ENCODE results near the gene RNU5D-1.

RNU5D-1 gene

DNA sequence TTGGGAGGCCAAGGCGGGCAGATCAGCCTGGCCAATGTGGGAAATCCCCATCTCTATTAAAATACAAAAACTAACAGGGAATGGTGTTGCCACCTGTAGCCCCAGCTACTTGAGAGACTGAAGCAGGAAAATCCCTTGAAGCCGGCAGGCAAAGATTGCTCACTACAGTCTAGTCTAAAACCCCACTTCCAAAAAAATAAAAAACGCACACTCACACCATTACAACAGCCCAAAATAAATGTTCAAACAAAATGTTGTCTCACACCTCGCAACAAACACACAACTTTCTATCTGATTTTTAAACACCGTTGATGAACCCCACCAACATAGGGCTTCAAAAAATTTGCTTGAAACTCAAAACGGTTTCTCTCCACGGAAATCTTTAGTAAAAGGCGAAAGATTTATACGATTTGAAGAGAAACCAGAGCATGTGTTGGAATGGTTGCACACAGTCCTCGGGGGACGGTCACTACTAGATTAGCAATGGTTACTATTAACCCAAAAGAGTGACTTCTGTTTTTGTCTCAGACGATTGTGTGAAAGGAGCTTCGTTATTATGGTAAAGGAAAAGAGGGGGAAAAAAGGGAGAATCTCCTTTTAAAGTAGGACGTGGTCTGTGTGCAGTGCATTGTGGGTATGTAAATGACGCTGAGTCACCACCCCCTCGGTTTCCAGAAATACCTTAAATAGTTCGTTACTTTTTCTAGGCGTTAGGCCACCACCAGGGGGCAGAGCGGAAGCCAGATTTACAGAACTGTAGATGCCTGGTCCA is at the start of gene RNU5D-1:
Gene RNU5D-1 (minus strand): TSS at position 430 of the 772 bp plus-strand sequence.
- H3K27ac ChIP-seq, result peak within 1 kb of the TSS; percentile 64
- TF ChIP-seq, protein P1, sequence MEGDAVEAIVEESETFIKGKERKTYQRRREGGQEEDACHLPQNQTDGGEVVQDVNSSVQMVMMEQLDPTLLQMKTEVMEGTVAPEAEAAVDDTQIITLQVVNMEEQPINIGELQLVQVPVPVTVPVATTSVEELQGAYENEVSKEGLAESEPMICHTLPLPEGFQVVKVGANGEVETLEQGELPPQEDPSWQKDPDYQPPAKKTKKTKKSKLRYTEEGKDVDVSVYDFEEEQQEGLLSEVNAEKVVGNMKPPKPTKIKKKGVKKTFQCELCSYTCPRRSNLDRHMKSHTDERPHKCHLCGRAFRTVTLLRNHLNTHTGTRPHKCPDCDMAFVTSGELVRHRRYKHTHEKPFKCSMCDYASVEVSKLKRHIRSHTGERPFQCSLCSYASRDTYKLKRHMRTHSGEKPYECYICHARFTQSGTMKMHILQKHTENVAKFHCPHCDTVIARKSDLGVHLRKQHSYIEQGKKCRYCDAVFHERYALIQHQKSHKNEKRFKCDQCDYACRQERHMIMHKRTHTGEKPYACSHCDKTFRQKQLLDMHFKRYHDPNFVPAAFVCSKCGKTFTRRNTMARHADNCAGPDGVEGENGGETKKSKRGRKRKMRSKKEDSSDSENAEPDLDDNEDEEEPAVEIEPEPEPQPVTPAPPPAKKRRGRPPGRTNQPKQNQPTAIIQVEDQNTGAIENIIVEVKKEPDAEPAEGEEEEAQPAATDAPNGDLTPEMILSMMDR (conservative IDR thresholded peaks at IDR 0.05), result peak; percentile 97
- no peak for TF ChIP-seq ZFX (IDR thresholded peaks at IDR 0.05)

DNA sequence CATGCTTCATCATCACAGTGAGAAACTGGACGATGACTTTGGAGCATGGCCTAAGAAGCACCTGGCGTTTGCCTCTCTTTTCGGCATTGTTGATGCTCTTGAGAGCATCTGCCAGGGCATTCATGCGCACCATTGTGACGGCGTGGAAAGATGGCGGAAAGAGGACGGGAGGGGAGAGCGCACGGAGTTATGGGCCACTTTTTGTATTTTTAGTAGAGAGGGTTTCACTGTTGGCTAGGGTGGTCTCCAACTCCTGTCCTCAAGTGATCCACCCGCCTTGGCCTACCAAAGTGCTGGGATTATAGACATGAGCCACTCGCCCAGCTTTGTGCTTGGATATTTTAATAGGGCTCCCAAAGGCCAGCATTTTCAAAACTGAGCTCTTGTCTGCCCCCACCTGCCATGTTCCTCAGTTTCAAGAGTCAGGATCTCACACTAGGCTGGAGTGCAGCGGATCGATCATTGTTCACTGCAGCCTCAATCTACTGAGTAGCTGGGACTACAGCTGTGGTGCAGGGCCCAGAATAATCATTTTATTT is 49.7 kb upstream of the RNU5D-1 start:
- no peak overlapping the region for H3K27ac ChIP-seq
- TF ChIP-seq, protein P1 (conservative IDR thresholded peaks at IDR 0.05), result no peak
- no peak for TF ChIP-seq ZFX (IDR thresholded peaks at IDR 0.05)

DNA sequence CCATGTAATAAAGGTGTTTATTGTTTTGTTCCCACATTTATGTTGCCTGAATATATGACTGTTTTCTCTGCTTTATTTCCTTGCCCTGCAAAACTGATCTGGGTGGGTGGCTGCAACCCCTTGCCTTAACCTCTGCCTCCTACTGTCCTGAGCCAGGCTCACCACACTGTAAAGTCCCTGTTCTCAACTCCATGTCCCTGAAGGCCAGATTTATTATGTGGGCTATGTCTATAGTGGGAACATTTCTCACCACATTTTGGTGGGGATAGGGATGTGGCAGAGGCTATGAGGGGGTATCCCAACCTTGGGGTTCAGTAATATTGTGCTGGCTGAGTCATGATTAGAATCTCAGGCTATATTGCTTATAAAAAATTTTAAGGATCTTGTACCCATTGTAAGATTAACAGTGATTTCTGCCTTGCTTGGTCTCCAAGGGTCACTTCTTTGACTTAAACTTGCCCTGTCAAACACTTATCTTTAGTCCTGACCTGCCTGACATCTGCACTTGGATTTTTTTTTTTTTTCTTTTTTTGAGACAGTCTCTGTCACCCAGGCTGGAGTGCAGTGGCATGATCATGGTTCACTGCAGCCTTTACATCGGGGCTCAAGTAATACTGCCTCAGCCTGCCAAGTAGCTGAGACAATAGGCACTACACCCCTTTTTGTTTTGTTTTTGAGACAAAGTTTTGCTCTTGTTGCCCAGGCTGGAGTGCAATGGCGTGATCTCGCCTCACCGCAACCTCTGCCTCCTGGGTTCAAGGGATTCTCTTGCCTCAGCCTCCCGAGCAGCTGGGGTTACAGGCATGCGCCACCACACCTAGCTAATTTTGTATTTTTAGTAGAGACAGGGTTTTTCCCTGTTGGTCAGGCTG is 48.0 kb upstream of the RNU5D-1 start:
- no peak for TF ChIP-seq ZFX (IDR thresholded peaks at IDR 0.05)
- no peak overlapping the region for H3K27ac ChIP-seq

DNA sequence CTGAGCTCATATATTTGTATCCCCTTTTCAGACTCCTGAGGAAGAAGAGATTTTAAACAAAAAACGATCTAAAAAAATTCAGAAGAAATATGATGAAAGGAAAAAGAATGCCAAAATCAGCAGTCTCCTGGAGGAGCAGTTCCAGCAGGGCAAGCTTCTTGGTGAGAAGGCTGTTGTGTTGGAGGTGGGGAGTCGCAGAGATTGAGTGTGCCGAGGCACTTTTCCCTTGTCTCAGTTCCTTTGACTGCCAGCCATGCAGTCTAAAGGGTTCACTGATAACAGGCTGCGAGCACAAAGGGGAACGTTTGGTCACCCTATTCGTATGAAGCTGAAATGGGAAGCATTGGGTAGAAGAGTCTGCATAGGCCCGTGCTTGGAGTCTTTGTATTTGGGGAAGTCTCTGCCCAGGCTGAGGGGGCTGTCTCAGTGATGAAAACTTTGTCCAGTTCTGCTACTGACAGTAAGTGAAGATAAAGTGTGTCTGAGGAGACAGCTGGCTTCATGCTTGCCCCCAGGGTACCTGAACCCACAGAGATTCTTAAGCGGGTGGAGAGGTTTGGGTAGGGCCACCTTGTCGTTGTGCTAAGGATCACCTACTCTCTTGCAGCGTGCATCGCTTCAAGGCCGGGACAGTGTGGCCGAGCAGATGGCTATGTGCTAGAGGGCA is 47.1 kb upstream of the RNU5D-1 start:
- TF ChIP-seq, protein P1 (conservative IDR thresholded peaks at IDR 0.05), result no peak
- TF ChIP-seq ZFX (IDR thresholded peaks at IDR 0.05), result no peak
- H3K27ac ChIP-seq, result peak overlapping the region; percentile 94

DNA sequence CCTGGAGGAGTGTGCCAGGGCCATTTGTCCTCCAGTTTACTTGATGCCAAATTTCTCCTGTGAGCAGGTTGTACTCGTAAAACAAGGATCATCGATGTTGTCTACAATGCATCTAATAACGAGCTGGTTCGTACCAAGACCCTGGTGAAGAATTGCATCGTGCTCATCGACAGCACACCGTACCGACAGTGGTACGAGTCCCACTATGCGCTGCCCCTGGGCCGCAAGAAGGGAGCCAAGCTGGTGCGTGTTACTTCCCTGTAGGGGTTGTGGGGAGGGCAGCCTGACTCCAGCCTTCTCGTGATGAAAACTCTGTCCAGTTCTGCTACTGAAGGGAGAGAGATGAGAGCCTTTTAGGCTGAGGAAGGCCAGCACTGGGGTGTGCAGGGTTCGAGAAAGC is 46.6 kb upstream of the RNU5D-1 start:
- peak overlapping the region; percentile 94 for H3K27ac ChIP-seq
- TF ChIP-seq ZFX (IDR thresholded peaks at IDR 0.05), result no peak
- TF ChIP-seq, protein P1 (conservative IDR thresholded peaks at IDR 0.05), result no peak

DNA sequence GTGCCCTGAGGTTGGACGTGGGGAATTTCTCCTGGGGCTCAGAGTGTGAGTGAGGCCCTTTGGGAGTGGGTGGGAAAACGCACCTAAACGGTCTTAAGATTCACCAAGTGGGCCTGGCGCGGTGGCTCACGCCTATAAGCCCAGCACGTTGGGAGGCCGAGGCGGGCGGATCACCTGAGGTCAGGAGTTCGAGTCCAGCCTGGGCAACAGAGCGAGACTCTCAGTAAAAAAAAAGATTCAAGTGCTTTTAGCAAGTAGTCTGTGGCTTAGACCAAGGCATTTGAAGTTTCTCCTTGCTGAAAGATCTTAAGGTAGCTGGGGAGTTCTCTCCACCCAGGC is 45.7 kb upstream of the RNU5D-1 start:
- no peak for TF ChIP-seq ZFX (IDR thresholded peaks at IDR 0.05)
- TF ChIP-seq, protein P1 (conservative IDR thresholded peaks at IDR 0.05), result no peak
- peak overlapping the region; percentile 94 for H3K27ac ChIP-seq

DNA sequence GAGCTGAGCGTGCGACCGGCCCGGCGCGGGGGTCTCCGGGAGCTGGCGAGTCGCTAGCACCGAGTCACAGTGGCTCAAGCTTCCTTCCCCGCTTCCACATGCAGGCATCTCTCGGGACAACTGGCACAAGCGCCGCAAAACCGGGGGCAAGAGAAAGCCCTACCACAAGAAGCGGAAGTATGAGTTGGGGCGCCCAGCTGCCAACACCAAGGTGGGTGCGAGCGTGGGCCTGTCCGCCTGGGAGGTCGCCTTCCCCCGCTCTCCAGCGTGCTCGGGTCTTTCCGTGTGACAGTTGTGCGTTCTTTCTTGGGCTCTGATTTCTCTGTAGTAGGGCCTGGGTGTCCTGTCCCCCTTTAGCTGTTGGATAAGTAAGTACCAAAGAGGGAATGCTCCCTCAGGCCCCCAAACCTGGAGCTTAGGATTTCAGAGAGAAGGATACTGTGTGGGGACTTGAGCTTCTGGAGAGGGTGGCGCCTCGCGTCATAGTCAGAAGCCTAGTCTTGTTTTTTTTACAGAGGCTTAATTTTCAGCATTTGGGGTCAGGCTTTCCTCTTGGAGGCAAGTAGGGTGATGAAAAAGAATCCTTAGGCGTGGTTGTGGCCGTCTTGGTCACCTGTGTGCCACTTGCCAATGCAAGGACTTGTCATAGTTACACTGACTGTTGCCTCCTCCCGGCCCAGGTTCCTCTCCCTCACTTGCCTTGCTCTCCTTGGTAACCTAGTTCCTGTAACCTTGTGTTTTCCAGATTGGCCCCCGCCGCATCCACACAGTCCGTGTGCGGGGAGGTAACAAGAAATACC is 45.2 kb upstream of the RNU5D-1 start:
- H3K27ac ChIP-seq, result peak overlapping the region; percentile 94
- TF ChIP-seq, protein P1 (conservative IDR thresholded peaks at IDR 0.05), result no peak
- peak; percentile 48; the same call in 1 of the 2 replicates for TF ChIP-seq ZFX (IDR thresholded peaks at IDR 0.05)

All from C4-2B (cell line).